Smooth muscle cell (in vitro differentiated cells): ENCODE measurements around the gene METTL15. TPM values are rescaled to one million over a fixed set of nuclear protein-coding genes. Genes with fewer than 3 reads are reported as not detected.
"Not testable (repeated sequence)": the region's sequence is repeated elsewhere in the genome, so short reads cannot be mapped to it uniquely, and the experiment has no call there.

Experiments
- DNase-seq: peaks from one replicate; lab custom pipeline; 2025; ENCODE audit not compliant: unreplicated experiment; lab: John Stamatoyannopoulos, UW
- H2AFZ ChIP-seq: fragments of 200-600 bp; sonication (generic); 2 replicates; pipeline ENCODE4 v1.6.0; 2016; ENCODE audit warnings: antibody characterized with exemption, low read depth, mild to moderate bottlenecking
- H3F3A ChIP-seq: fragments of 200-600 bp; sonication (generic); 2 replicates; pipeline ENCODE4 v1.6.0; 2017; ENCODE audit warnings: antibody characterized with exemption, low read depth
- H3K27ac ChIP-seq: fragments of 200-600 bp; sonication (generic); 2 replicates; pipeline ENCODE4 v1.5.1; 2016; ENCODE audit warnings: low read depth, mild to moderate bottlenecking
- H3K27me3 ChIP-seq: fragments of 200-600 bp; sonication (generic); 2 replicates; pipeline ENCODE4 v1.6.1; 2016; ENCODE audit warnings: low read depth, mild to moderate bottlenecking
- H3K36me3 ChIP-seq: fragments of 200-600 bp; sonication (generic); 2 replicates; pipeline ENCODE4 v1.5.1; 2016; ENCODE audit warnings: low read depth
- H3K4me1 ChIP-seq: fragments of 200-600 bp; sonication (generic); 2 replicates; pipeline ENCODE4 v1.5.1; 2016; ENCODE audit warnings: low read depth
- H3K4me2 ChIP-seq: fragments of 200-600 bp; sonication (generic); 2 replicates; pipeline ENCODE4 v1.6.0; 2016; ENCODE audit warnings: mild to moderate bottlenecking
- H3K4me3 ChIP-seq: fragments of 200-600 bp; sonication (generic); 2 replicates; pipeline ENCODE4 v1.5.1; 2016; ENCODE audit warnings: mild to moderate bottlenecking
- H3K79me2 ChIP-seq: fragments of 200-600 bp; sonication (generic); 2 replicates; pipeline ENCODE4 v1.6.0; 2016; ENCODE audit warnings: low read depth, mild to moderate bottlenecking
- H3K9ac ChIP-seq: fragments of 200-600 bp; sonication (generic); 2 replicates; pipeline ENCODE4 v1.6.0; 2016; ENCODE audit warnings: low read depth
- H3K9me3 ChIP-seq: fragments of 200-600 bp; sonication (generic); replicated peaks from 2 replicates; pipeline ENCODE4 v1.5.1; 2016; ENCODE audit warnings: low read depth
- H4K20me1 ChIP-seq: fragments of 200-600 bp; sonication (generic); 2 replicates; pipeline ENCODE4 v1.6.0; 2016; ENCODE audit warnings: low read depth
- CTCF ChIP-seq: fragments of 200-600 bp; sonication (generic); IDR thresholded peaks from 2 replicates; pipeline ENCODE4 v1.5.1; 2017; ENCODE audit warnings: borderline replicate concordance, mild to moderate bottlenecking, antibody characterized with exemption; ENCODE audit not compliant: insufficient read depth, poor library complexity, severe bottlenecking
- WGBS: methylation state at CpG from one replicate; pipeline ENCODE4 v1.1.7; 2016; ENCODE audit warnings: low lambda C conversion rate; 5-methylcytosine and 5-hydroxymethylcytosine counted together
- polyA plus RNA-seq: library from polyadenylated mRNA; unstranded; fragments of >200 nt; fragmentation: Nextera tagmentation; extraction: Ambion mirVana; gene quantifications from 2 replicates; pipeline ENCODE4 v1.2.1, GENCODE V29; 2016
- total RNA-seq: library from RNA; depleted of rRNA; stranded (reverse); fragments of >200 nt; gene quantifications from 2 replicates; pipeline ENCODE4 v1.2.3, GENCODE V29; 2014

The METTL15 gene
- total and polyA plus RNA-seq, 2 experiments from 2014 or later: 8.1 to 26.1 TPM

GRCh38 chr11:28123151-28123581 lies 15.0 kb downstream of the METTL15 start:
- Histone ChIP-seq H3K4me2 (no peak overlapping the region), H3K4me1 (no peaks in the 10 kb centered on the region), H3K9me3 (no peaks in the 10 kb centered on the region), H3K27me3 (no peaks in the 10 kb centered on the region), H3K36me3 (no peaks in the 10 kb centered on the region), H4K20me1 (peaks cover 10% of the 10 kb centered on the region), H3F3A (no peaks in the 10 kb centered on the region), H3K27ac (no peak overlapping the region), H3K9ac (no peak overlapping the region), H3K4me3 (no peak overlapping the region), H2AFZ (no peak overlapping the region), H3K79me2 (peaks cover 15% of the 10 kb centered on the region)
- WGBS: 70% methylated on average over 3 of the region's 3 CpGs
- TF ChIP-seq CTCF: no peak
- no peak for DNase-seq

- Histone ChIP-seq H3K4me3 (no peak overlapping the region), H4K20me1 (no peaks in the 10 kb centered on the region), H3K36me3 (peaks cover 17% of the 10 kb centered on the region), H3K27ac (no peak overlapping the region), H3K9ac (no peak overlapping the region), H2AFZ (no peak overlapping the region), H3K4me2 (no peak overlapping the region), H3K4me1 (no peaks in the 10 kb centered on the region), H3K27me3 (no peaks in the 10 kb centered on the region), H3F3A (no peaks in the 10 kb centered on the region), H3K79me2 (no peaks in the 10 kb centered on the region), H3K9me3 (peaks cover 10% of the 10 kb centered on the region)
- no peak for DNase-seq
- WGBS: 96% methylated on average over 1 of the region's 1 CpG
- TF ChIP-seq CTCF: no peak
Measured at GRCh38 chr11:28132548-28132947, 24.4 kb downstream of the METTL15 start.

GRCh38 chr11:28133146-28133545 lies 25.0 kb downstream of the METTL15 start:
- Histone ChIP-seq H3K27ac (no peak overlapping the region), H3K36me3 (peaks cover 23% of the 10 kb centered on the region), H2AFZ (no peak overlapping the region), H3K79me2 (no peaks in the 10 kb centered on the region), H4K20me1 (no peaks in the 10 kb centered on the region), H3K9me3 (peaks cover 10% of the 10 kb centered on the region), H3K4me1 (no peaks in the 10 kb centered on the region), H3K4me2 (no peak overlapping the region), H3F3A (no peaks in the 10 kb centered on the region), H3K4me3 (no peak overlapping the region), H3K9ac (no peak overlapping the region), H3K27me3 (no peaks in the 10 kb centered on the region)
- WGBS: 96% methylated on average over 3 of the region's 3 CpGs
- no peak for TF ChIP-seq CTCF
- no peak for DNase-seq

- H3K79me2 ChIP-seq, H3K4me3 ChIP-seq, H3K4me2 ChIP-seq, H2AFZ ChIP-seq, H3K4me1 ChIP-seq, H4K20me1 ChIP-seq, H3K27me3 ChIP-seq, H3K27ac ChIP-seq, H3K9ac ChIP-seq, DNase-seq, H3F3A ChIP-seq: not testable (repeated sequence)
- H3K9me3 ChIP-seq: peaks cover 13% of the 10 kb centered on the region
- H3K36me3 ChIP-seq: peaks cover 26% of the 10 kb centered on the region
- over 99% methylated on average over 4 of the region's 4 CpGs for WGBS
Measured at GRCh38 chr11:28136157-28136556, 28.0 kb downstream of the METTL15 start.
